CD4-positive, alpha-beta T cell (primary cell): ENCODE data around the gene SORCS2. TPM values are rescaled to one million over a fixed set of nuclear protein-coding genes. Genes with fewer than 3 reads are reported as not detected.

Source experiments
- ATAC-seq: fragments of 200-7000 bp; cut with Tn5 transposase; one replicate; pipeline ENCODE4 v1.10.0; 2022; ENCODE audit warnings: mild to moderate bottlenecking; ENCODE audit not compliant: poor library complexity
- CTCF ChIA-PET: fragments of 350-600 bp; sonication (Branson Sonifier 250); formaldehyde crosslinking; loops from one replicate; lab custom pipeline; 2021; ENCODE audit warnings: antibody characterized with exemption, inconsistent platforms; lab: Charles Lee
- POLR2A ChIA-PET: fragments of 350-600 bp; sonication (Branson Sonifier 250); formaldehyde crosslinking; loops from one replicate; lab custom pipeline; 2021; ENCODE audit warnings: antibody characterized with exemption, inconsistent platforms; lab: Charles Lee
- DNase-seq, 14 experiments: peaks; one replicate each; pipeline ENCODE4 v3.0.0-alpha.2; 2013 to 2020; ENCODE audit warnings: mixed read lengths in 2 of 14
- H3K27ac ChIP-seq, 2 donors: one replicate each; pipeline versions ENCODE4 v1.5.1 to v1.7.0; 2013; ENCODE audit warnings: low read length in 2 of 2, low read depth in 1 of 2, mild to moderate bottlenecking in 1 of 2
- H3K27me3 ChIP-seq, 2 experiments: 1 replicate in 1 of 2; 2 replicates in 1 of 2; pipeline versions ENCODE4 v1.6.1 to v1.7.0; 2013; ENCODE audit warnings: low read length in 2 of 2, control low read depth in 1 of 2, mild to moderate bottlenecking in 1 of 2, moderate library complexity in 1 of 2; ENCODE audit not compliant: insufficient read depth in 2 of 2, control insufficient read depth in 1 of 2
- H3K36me3 ChIP-seq: one replicate; pipeline ENCODE4 v1.6.1; 2013; ENCODE audit warnings: low read length, control low read depth; ENCODE audit not compliant: insufficient read depth
- H3K4me1 ChIP-seq: one replicate; pipeline ENCODE4 v1.6.1; 2013; ENCODE audit warnings: low read length, control low read depth; ENCODE audit not compliant: insufficient read depth
- H3K4me3 ChIP-seq: one replicate; pipeline ENCODE4 v1.5.1; 2013; ENCODE audit warnings: mild to moderate bottlenecking, low read length, moderate library complexity
- H3K9me3 ChIP-seq, 2 experiments: 1 replicate in 1 of 2; 2 replicates in 1 of 2; pipeline versions ENCODE4 v1.6.1 to v1.7.0; 2013; ENCODE audit warnings: low read length in 2 of 2, mild to moderate bottlenecking in 2 of 2, control low read depth in 1 of 2, moderate library complexity in 1 of 2; ENCODE audit not compliant: control insufficient read depth in 1 of 2, insufficient read depth in 1 of 2
- H3K27ac Mint-ChIP-seq: one replicate; pipeline ENCODE4 v1.8.0; 2020; ENCODE audit warnings: mixed read lengths
- H3K27me3 Mint-ChIP-seq: one replicate; pipeline ENCODE4 v1.8.0; 2021; ENCODE audit warnings: mixed read lengths
- H3K36me3 Mint-ChIP-seq: one replicate; pipeline ENCODE4 v1.8.0; 2021; ENCODE audit warnings: low read depth, mixed read lengths
- H3K4me1 Mint-ChIP-seq: one replicate; pipeline ENCODE4 v1.8.0; 2021; ENCODE audit warnings: low read depth, mixed read lengths
- H3K4me3 Mint-ChIP-seq: one replicate; pipeline ENCODE4 v1.8.0; 2020; ENCODE audit warnings: mild to moderate bottlenecking, mixed read lengths
- H3K9me3 Mint-ChIP-seq: one replicate; pipeline ENCODE4 v1.8.0; 2020; ENCODE audit warnings: mixed read lengths
- CTCF ChIP-seq: fragments of 200-600 bp; IDR thresholded peaks from one replicate; pipeline ENCODE4 v1.8.0; 2022; ENCODE audit warnings: antibody characterized with exemption, mild to moderate bottlenecking
- intact Hi-C, 2 experiments: fragments of 100-400 bp; cut with DNase I in 1 of 2; cut with micrococcal nuclease in 1 of 2; formaldehyde crosslinking; loops; one replicate each; pipeline versions ENCODE4 v1.15.1 to v1.9.0; 2023 to 2025; cut with DNase I, micrococcal nuclease
- total RNA-seq, 174 experiments: library from RNA in 2 of 174; stranded (reverse) in 2 of 174; gene quantifications; one replicate each; pipeline ENCODE4 v1.2.3 and lab custom pipeline; 2021 to 2026

The SORCS2 gene
- total RNA-seq, 2 experiments from 2014 or later, result not detected

- Histone ChIP-seq H3K27me3 (no peaks in the 10 kb centered on the region), H3K27ac (no peak overlapping the region), H3K9me3 (peaks cover 0 to 6% of the 10 kb centered on the region in 2 experiments), H3K36me3 (no peaks in the 10 kb centered on the region), H3K4me3 (no peak overlapping the region), H3K4me1 (no peaks in the 10 kb centered on the region)
- Mint-ChIP-seq H3K27me3 (peaks cover 7% of the 10 kb centered on the region), H3K36me3 (no peaks in the 10 kb centered on the region), H3K4me1 (no peaks in the 10 kb centered on the region), H3K27ac (no peak overlapping the region), H3K4me3 (no peak overlapping the region), H3K9me3 (no peaks in the 10 kb centered on the region)
- ATAC-seq (no peak), DNase-seq (no peak)
- intact Hi-C loops, result no loop called here
- CTCF ChIA-PET, result no interaction called here
- no peak for TF ChIP-seq CTCF
- POLR2A ChIA-PET, result no interaction called here
Measured at GRCh38 chr4:7466215-7466614, 273.9 kb downstream of the SORCS2 start.

DNA sequence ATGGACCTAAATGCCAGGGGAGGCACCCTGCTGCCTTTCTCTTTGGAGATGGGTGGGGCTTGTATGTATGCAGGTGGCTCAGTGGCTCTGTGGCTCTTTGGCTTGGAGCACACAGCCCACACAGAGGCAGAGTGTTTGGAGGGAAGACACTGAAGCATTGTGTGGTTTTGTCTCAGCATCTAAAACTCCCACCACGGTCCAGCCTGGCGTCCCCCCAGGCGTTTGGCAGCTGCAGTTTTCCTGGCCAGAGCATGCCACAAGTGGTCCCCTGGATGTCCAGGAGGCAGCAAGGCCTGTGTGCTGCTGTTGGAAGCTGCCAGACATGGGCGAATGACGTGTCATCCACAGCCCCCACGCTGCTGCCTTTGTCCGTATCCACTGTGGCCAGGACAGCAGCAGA is 274.6 kb downstream of the SORCS2 start:
- Histone ChIP-seq H3K4me3 (no peak overlapping the region), H3K36me3 (no peaks in the 10 kb centered on the region), H3K4me1 (no peaks in the 10 kb centered on the region), H3K27me3 (peaks cover 0 to 4% of the 10 kb centered on the region in 2 experiments), H3K9me3 (peaks cover 0 to 7% of the 10 kb centered on the region in 2 experiments), H3K27ac (no peak overlapping the region)
- no peaks in the 10 kb centered on the region for H3K36me3 Mint-ChIP-seq
- ATAC-seq (no peak), DNase-seq (no peak)
- H3K9me3 Mint-ChIP-seq, result no peaks in the 10 kb centered on the region
- no peaks in the 10 kb centered on the region for H3K4me1 Mint-ChIP-seq
- intact Hi-C loops, result no loop called here
- POLR2A ChIA-PET, result no interaction called here
- H3K4me3 Mint-ChIP-seq, result no peak overlapping the region
- TF ChIP-seq CTCF, result no peak
- CTCF ChIA-PET, result no interaction called here
- H3K27me3 Mint-ChIP-seq, result peaks cover 4% of the 10 kb centered on the region
- H3K27ac Mint-ChIP-seq, result no peak overlapping the region

GRCh38 chr4:7467471-7467870 is 275.1 kb downstream of the SORCS2 start:
- H3K4me1 ChIP-seq, result no peaks in the 10 kb centered on the region
- intact Hi-C loops, result no loop called here
- H3K27ac Mint-ChIP-seq, result no peak overlapping the region
- no peak overlapping the region for H3K27ac ChIP-seq
- H3K27me3 Mint-ChIP-seq, result peaks cover 5% of the 10 kb centered on the region
- no peak overlapping the region for H3K4me3 ChIP-seq
- H3K9me3 ChIP-seq, result peaks cover 0 to 13% of the 10 kb centered on the region in 2 experiments
- H3K4me3 Mint-ChIP-seq, result no peak overlapping the region
- no peak for ATAC-seq
- H3K27me3 ChIP-seq, result peaks cover 0 to 4% of the 10 kb centered on the region in 2 experiments
- ChIA-PET CTCF (no interaction called here), POLR2A (no interaction called here)
- H3K36me3 Mint-ChIP-seq, result no peaks in the 10 kb centered on the region
- TF ChIP-seq CTCF, result no peak
- DNase-seq, result no peak
- H3K4me1 Mint-ChIP-seq, result no peaks in the 10 kb centered on the region
- no peaks in the 10 kb centered on the region for H3K9me3 Mint-ChIP-seq
- no peaks in the 10 kb centered on the region for H3K36me3 ChIP-seq
